Duodenal mucosa (tissue), 2 donors: Measurements from ENCODE around the gene REST.
"Not testable (repeated sequence)": the region's sequence is repeated elsewhere in the genome, so short reads cannot be mapped to it uniquely, and the experiment has no call there.

Source experiments
- H3K27ac ChIP-seq: one replicate; pipeline ENCODE4 v1.7.0; 2013; ENCODE audit warnings: low read depth, low read length
- H3K27me3 ChIP-seq, 2 donors: one replicate each; pipeline ENCODE4 v1.7.0; 2013; ENCODE audit warnings: low read length in 2 of 2, control low read depth in 1 of 2; ENCODE audit not compliant: insufficient read depth in 2 of 2, control insufficient read depth in 1 of 2
- H3K36me3 ChIP-seq, 2 donors: one replicate each; pipeline ENCODE4 v1.7.0; 2013; ENCODE audit warnings: low read length in 2 of 2, control low read depth in 1 of 2; ENCODE audit not compliant: insufficient read depth in 2 of 2, control insufficient read depth in 1 of 2
- H3K4me1 ChIP-seq, 2 donors: one replicate each; pipeline ENCODE4 v1.7.0; 2013; ENCODE audit warnings: low read length in 2 of 2, control low read depth in 1 of 2; ENCODE audit not compliant: insufficient read depth in 2 of 2, control insufficient read depth in 1 of 2
- H3K4me3 ChIP-seq, 2 donors: one replicate each; pipeline ENCODE4 v1.7.0; 2013; ENCODE audit warnings: low read length in 2 of 2, low read depth in 1 of 2
- H3K9ac ChIP-seq, 2 donors: one replicate each; pipeline ENCODE4 v1.7.0; 2013; ENCODE audit warnings: low read length in 2 of 2, low read depth in 1 of 2
- H3K9me3 ChIP-seq, 2 donors: one replicate each; pipeline ENCODE4 v1.7.0; 2013; ENCODE audit warnings: low read length in 2 of 2, control low read depth in 1 of 2; ENCODE audit not compliant: control insufficient read depth in 1 of 2

Gene REST

GRCh38 chr4:56876264-56876663, 31.4 kb upstream of the REST start:
- Histone ChIP-seq H3K36me3 (no peaks in the 10 kb centered on the region), H3K4me1 (no peaks in the 10 kb centered on the region), H3K9ac (no peak overlapping the region), H3K9me3 (no peaks in the 10 kb centered on the region), H3K4me3 (no peak overlapping the region), H3K27ac (no peak overlapping the region), H3K27me3 (no peaks in the 10 kb centered on the region)

GRCh38 chr4:56879996-56880395, 27.7 kb upstream of the REST start:
- Histone ChIP-seq H3K36me3 (no peaks in the 10 kb centered on the region), H3K27me3 (no peaks in the 10 kb centered on the region), H3K4me3 (no peak overlapping the region), H3K27ac (no peak overlapping the region), H3K9me3 (no peaks in the 10 kb centered on the region), H3K4me1 (no peaks in the 10 kb centered on the region), H3K9ac (no peak overlapping the region)

- H3K4me3 ChIP-seq: no peak overlapping the region
- no peaks in the 10 kb centered on the region for H3K4me1 ChIP-seq
These were observed 27.1 kb upstream of the REST start for GRCh38 chr4:56880572-56880971.

DNA sequence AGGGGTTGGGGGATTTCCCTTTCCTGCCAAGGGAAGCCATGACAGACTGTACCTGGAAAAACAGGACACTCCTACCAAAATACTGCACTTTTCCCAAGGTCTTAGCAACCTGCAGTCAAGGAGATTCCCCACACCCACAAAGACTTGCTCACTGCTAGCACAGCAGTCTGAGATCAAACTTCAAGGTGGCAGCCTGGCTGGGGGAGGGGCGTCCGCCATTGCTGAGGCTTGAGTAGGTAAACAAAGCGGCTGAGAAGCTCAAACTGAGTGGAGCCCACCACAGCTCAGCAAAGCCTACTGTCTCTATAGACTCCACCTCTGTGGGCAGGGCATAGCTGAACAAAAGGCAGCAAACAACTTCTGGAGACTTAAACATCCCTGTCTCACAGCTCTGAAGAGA, 23.2 kb upstream of the REST start:
- not testable (repeated sequence) for H3K27me3 ChIP-seq, H3K9ac ChIP-seq, H3K4me1 ChIP-seq, H3K27ac ChIP-seq, H3K36me3 ChIP-seq, H3K4me3 ChIP-seq, H3K9me3 ChIP-seq

More at GRCh38 chr4:56880572-56880971, 27.1 kb upstream of the REST start:
- Histone ChIP-seq H3K9me3 (no peaks in the 10 kb centered on the region), H3K27me3 (no peaks in the 10 kb centered on the region), H3K36me3 (no peaks in the 10 kb centered on the region), H3K27ac (no peak overlapping the region), H3K9ac (no peak overlapping the region)

DNA sequence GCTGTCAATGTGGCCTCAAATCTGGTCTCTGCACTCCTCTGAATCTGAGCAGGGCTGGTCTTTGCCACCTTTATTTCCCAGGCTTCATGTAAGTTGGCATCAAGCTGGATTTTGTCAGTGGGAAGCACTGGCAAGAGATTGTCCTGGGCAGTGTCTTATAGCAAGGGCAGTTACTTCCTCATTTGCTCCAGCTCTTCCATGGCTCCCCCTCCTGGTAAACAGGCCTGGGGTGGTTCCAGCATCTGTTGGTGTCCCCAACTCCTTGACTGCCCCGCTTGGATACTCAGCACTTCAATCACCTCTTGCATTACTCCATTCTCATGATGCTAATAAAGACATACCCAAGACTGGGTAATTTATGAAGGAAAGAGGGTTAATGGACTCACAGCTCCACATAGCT, 15.0 kb upstream of the REST start:
- Histone ChIP-seq H3K36me3 (no peaks in the 10 kb centered on the region), H3K9me3 (no peaks in the 10 kb centered on the region), H3K27me3 (no peaks in the 10 kb centered on the region), H3K27ac (no peak overlapping the region), H3K9ac (no peak overlapping the region), H3K4me1 (no peaks in the 10 kb centered on the region), H3K4me3 (no peak overlapping the region)

- H3K27me3 ChIP-seq, H3K9me3 ChIP-seq, H3K9ac ChIP-seq, H3K4me3 ChIP-seq, H3K36me3 ChIP-seq, H3K4me1 ChIP-seq, H3K27ac ChIP-seq: not testable (repeated sequence)
These were observed 9.9 kb upstream of the REST start for GRCh38 chr4:56897842-56898241.

GRCh38 chr4:56900186-56900585, 7.5 kb upstream of the REST start:
- not testable (repeated sequence) for H3K4me3 ChIP-seq, H3K4me1 ChIP-seq, H3K27ac ChIP-seq, H3K27me3 ChIP-seq, H3K9ac ChIP-seq, H3K36me3 ChIP-seq, H3K9me3 ChIP-seq

- no peaks in the 10 kb centered on the region for H3K9me3 ChIP-seq
- H3K36me3 ChIP-seq: no peaks in the 10 kb centered on the region
- H3K27me3 ChIP-seq: no peaks in the 10 kb centered on the region
- H3K4me1 ChIP-seq: peaks cover 6 to 10% of the 10 kb centered on the region in 2 donors
- H3K4me3 ChIP-seq: no peak overlapping the region
- H3K27ac ChIP-seq: no peak overlapping the region
- no peak overlapping the region for H3K9ac ChIP-seq
These were observed 5.0 kb upstream of the REST start for GRCh38 chr4:56902703-56903102.

DNA sequence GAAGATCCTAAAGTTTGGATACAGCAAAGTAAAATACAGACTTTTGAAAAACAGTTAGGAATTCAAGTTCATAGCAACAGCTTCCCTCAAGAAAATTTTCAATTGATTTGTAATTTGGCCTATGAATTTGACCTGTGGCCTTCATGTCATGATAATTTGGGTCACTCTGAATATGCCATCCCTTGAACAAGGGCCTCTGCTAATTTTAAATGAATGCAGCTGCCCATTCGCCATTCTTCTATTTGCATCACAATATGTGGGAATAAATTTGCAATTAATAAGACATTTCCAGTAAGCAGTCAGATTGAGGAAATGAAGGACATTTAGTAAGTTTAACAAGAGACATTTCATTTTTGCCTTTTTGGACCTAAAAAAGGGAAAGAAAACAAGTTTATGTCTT, 1.9 kb upstream of the REST start:
- Histone ChIP-seq H3K27me3 (no peaks in the 10 kb centered on the region), H3K4me1 (peaks cover 14 to 22% of the 10 kb centered on the region in 2 donors), H3K9me3 (no peaks in the 10 kb centered on the region), H3K36me3 (no peaks in the 10 kb centered on the region), H3K9ac (no peak overlapping the region), H3K27ac (no peak overlapping the region), H3K4me3 (no peak overlapping the region)

DNA sequence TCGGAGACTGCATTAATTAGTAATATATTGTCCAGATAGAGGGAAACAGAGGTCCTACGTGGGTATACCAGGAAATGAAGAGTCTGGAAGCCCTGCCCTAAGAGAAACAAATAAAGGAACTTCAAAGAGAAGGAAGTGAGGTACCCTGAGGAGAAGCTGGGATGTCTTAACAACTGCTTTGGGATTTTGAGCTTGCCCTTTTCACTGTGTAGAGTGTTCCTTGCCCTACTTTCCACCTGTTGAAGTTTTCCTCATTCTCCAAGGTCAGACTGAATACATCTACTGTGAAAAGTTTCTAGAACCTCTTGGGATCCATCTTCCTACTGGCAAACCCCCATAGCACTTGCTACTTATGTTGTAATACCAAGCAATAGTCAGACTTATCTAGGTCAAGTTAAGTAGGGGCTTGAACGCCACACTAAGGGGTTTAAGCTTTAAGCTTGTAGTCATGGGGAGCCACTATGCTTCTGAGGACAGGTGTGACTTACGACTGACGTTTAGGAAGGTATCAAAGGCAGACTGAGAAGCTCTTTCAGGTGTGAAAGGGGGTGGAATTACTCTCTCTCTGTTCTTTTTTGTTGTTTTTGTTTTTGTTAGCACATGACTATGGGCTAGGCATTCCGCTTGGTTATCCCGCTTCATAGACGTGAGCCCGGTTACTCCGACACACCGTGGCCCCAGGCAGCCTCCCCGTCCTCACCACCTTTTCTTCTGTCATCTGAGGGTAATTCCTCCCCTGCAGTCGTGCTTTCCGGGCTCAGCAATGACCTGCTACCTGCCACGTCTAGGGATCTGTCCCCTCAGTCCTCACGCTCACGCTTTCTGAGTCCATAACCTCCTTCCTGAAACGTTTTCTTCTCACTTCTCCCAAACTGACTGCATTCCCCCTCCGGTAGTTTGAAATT, 959 bp upstream of the REST start:
- Histone ChIP-seq H3K9ac (peak overlapping the region; percentile 64 to 70), H3K4me3 (peak overlapping the region; percentile 67 to 69), H3K4me1 (peaks cover 19 to 27% of the 10 kb centered on the region in 2 donors), H3K27ac (no peak overlapping the region), H3K27me3 (no peaks in the 10 kb centered on the region), H3K9me3 (no peaks in the 10 kb centered on the region), H3K36me3 (no peaks in the 10 kb centered on the region)
